Bladder microvascular endothelial cell (primary cell): Measurements from ENCODE around the gene TSR3. TPM values are rescaled to one million over a fixed set of nuclear protein-coding genes. Genes with fewer than 3 reads are reported as not detected.

Source experiments
- total RNA-seq: library from RNA; depleted of rRNA; stranded (reverse); fragments of >200 nt; gene quantifications from 2 replicates; pipeline ENCODE4 v1.2.3, GENCODE V29; 2014

Gene TSR3
- total RNA-seq: 50.3 and 52.1 TPM in 2 replicates

DNA sequence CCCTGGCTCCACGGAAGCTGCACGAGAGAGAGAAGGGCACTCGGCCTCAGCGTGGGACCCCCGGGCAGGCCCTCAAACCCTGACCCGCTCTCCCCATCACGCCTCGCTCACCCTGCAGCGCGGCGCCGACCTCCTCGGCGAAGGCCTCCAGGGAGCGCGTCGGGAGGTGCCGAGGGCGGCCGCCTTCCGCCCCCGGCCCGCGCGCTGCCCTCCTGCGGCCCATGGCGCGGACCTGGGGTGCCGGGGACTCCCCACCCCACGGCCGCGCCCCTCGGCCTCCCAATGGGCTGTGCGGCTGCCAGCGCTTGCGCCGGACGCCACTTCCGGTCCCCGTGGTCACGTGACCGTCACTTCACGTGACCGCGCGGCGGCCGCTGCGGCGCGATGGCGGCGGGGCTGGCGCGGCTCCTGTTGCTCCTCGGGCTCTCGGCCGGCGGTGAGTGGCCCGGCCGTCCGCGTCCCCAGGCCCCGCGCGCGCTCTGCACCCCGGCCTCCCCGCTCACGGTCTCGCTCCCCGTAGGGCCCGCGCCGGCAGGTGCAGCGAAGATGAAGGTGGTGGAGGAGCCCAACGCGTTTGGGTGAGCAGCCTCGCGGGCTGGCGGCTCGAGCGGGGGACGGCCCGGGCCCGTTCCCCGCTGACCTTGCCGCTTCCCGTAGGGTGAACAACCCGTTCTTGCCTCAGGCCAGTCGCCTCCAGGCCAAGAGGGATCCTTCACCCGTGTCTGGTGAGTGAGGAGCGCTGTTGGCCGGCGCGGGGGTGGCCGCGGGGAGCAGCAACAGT, at the start of gene TSR3, which contains the start of gene GNPTG:
Gene TSR3 (minus strand): TSS at position 297 of the 781 bp plus-strand sequence. CDS start 74 bp downstream, at position 223.
Gene GNPTG (plus strand): TSS at position 350 of the 781 bp plus-strand sequence. CDS start 35 bp downstream, at position 385.

DNA sequence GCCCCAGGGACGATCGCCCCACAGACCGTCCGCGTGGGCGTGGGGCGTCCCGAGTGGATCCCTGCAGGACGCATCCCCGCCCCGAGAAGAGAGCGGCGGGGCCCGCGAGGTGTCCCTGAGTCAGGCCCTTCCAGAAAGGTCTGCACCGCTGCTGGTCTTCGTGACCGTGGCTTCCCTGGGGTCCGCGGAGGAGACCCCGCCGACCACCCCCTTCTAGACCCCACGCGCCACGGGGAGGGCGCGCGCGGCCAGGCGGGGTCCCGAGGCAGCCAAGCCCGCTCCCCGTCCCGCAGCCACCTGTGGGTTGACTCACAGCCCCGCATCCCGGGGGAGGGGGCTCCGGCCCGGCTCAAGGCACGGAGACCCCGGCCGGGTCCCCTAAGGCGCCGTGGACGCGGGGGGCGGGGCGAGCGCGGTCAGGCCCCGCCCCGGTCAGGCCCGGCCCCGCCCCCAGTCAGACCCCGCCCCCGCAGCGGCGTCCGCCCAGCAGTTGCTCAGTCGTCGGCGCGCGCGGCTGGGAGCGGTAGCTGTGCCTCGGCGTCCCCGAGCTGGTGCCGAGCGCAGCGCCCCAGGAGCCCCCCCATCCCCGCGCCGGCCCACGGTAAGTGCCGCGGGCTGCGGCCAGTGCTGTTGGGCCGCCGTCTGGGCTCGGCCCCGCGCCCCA, 18.4 kb downstream of the TSR3 start, which contains the start of gene BAIAP3:
Gene BAIAP3 (plus strand): TSS at position 497 of the 664 bp plus-strand sequence. CDS start 4,905 bp downstream, outside the sequence.

DNA sequence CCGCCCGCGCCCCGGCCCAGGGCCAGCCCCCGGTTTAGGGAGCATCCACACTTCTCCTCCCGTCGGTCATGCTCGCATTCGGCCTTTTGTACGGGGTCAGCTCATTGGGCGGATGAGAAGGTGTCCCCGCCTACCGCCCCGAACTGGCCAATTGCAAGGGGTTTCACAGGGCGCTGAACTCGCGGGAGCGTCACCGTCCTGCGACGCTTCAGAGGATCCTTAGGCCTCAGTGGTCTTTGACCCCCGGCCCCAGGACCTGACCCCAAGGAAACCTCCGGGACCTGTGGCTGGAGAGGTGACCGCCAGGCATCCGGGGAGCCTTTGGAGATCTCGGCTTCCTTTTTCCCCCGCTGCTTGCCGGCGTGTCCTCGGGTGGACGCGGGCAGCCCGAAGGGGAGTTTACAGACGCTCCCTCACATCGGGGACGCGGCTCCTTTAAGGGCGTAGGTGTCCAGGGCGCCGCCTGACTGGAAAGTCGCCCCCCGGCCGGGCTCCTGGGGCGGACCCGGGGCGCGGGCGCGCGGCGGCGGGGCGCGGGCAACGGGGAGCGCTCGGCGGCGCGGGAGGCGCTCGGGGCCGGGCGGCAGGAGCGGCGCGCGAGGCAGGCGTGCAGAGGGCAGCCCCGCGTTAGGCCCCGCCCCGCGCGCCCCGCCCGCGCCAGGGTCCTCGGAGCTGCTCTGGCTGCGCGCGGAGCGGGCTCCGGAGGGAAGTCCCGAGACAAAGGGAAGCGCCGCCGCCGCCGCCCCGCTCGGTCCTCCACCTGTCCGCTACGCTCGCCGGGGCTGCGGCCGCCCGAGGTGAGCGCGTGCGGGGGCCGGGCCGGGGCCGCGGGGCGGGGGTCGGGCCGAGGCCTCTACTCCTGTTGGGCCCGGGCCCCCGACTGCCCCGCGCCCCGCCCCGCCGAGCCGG, 42.4 kb downstream of the TSR3 start, which contains the start of gene UBE2I:
Gene UBE2I (plus strand): TSS at position 660 of the 909 bp plus-strand sequence. CDS start 4,395 bp downstream, outside the sequence.

Other genes with a start within 250 kb of the TSR3 start
- gene CACNA1H, start 198.8 kb downstream of the TSR3 start, total RNA-seq: 0.31 and 1.1 TPM in 2 replicates
- gene TPSG1, start 126.6 kb downstream of the TSR3 start, total RNA-seq: not detected in 2 replicates
- not detected in 2 replicates for gene TPSB2, start 121.7 kb downstream of the TSR3 start, total RNA-seq
- gene TPSAB1, start 111.2 kb downstream of the TSR3 start, total RNA-seq: not detected in 2 replicates
- not detected in 2 replicates for gene TPSD1, start 95.8 kb downstream of the TSR3 start, total RNA-seq
- 33.7 and 65.7 TPM in 2 replicates for gene UBE2I, start 42.2 kb downstream of the TSR3 start, total RNA-seq
- gene BAIAP3, start 18.2 kb downstream of the TSR3 start, total RNA-seq: 1.0 and 3.7 TPM in 2 replicates
- gene GNPTG, start 53 bp upstream of the TSR3 start, total RNA-seq: 27.7 and 54.7 TPM in 2 replicates
- 5.7 and 13.5 TPM in 2 replicates for gene UNKL, start 62.8 kb upstream of the TSR3 start, total RNA-seq
- gene UQCC4, start 68.9 kb upstream of the TSR3 start, total RNA-seq: 16.4 and 20.7 TPM in 2 replicates
- gene PERCC1, start 79.2 kb upstream of the TSR3 start, total RNA-seq: not detected in 2 replicates
- under 0.01 and 0.25 TPM in 2 replicates for gene CCDC154, start 92.7 kb upstream of the TSR3 start, total RNA-seq
- gene CLCN7, start 123.2 kb upstream of the TSR3 start, total RNA-seq: 44.7 and 105 TPM in 2 replicates
- gene PTX4, start 137.1 kb upstream of the TSR3 start, total RNA-seq: 0.13 and 0.16 TPM in 2 replicates
- 15.2 and 20.0 TPM in 2 replicates for gene TELO2, start 141.5 kb upstream of the TSR3 start, total RNA-seq
- 57.5 and 67.7 TPM in 2 replicates for gene TMEM204, start 181.8 kb upstream of the TSR3 start, total RNA-seq